GM12873 (cell line): ENCODE data around the gene TUBD1.

Experiments
- CTCF ChIP-seq: IDR thresholded peaks from 2 replicates; pipeline ENCODE4 v1.5.1; 2012; ENCODE audit warnings: low read depth, mild to moderate bottlenecking, moderate library complexity, low read length, control low read depth; ENCODE audit not compliant: insufficient read depth; ENCODE audit errors: missing control alignments

Gene TUBD1

GRCh38 chr17:59840329-59841090 is 52.2 kb downstream of the TUBD1 start:
- no peak for TF ChIP-seq CTCF

- no peak for TF ChIP-seq CTCF
Observed at GRCh38 chr17:59839651-59840328, 53.0 kb downstream of the TUBD1 start.

GRCh38 chr17:59838052-59838916 is 54.5 kb downstream of the TUBD1 start:
- TF ChIP-seq CTCF: no peak

- no peak for TF ChIP-seq CTCF
Observed at GRCh38 chr17:59837308-59838051, 55.3 kb downstream of the TUBD1 start.

- no peak for TF ChIP-seq CTCF
Observed at GRCh38 chr17:59832883-59833379, 59.8 kb downstream of the TUBD1 start.

- no peak for TF ChIP-seq CTCF
Observed at GRCh38 chr17:59830846-59831486, 61.8 kb downstream of the TUBD1 start.
